Dedifferentiated amniotic fluid mesenchymal stem cell (primary cell): ENCODE results near the gene RPUSD1.

Experiments used
- DNase-seq: peaks from one replicate; pipeline ENCODE4 v3.0.0-alpha.2; 2016; ENCODE audit errors: extremely low spot score

RPUSD1 gene

GRCh38 chr16:799111-799947, 11.1 kb upstream of the RPUSD1 start:
- DNase-seq = no peak

- DNase-seq = no peak
Observed at GRCh38 chr16:798666-799065, 10.5 kb upstream of the RPUSD1 start.

- no peak for DNase-seq
Observed at GRCh38 chr16:797686-798085, 9.5 kb upstream of the RPUSD1 start.

- DNase-seq = no peak
Observed at GRCh38 chr16:797120-797420, 8.9 kb upstream of the RPUSD1 start.

GRCh38 chr16:796296-797119, 8.3 kb upstream of the RPUSD1 start:
- no peak for DNase-seq

- DNase-seq = no peak
Observed at GRCh38 chr16:795580-796229, 7.5 kb upstream of the RPUSD1 start.

- DNase-seq = no peak
Observed at GRCh38 chr16:794853-795466, 6.8 kb upstream of the RPUSD1 start.

- DNase-seq = no peak
Observed at GRCh38 chr16:794091-794822, 6.1 kb upstream of the RPUSD1 start.

- no peak for DNase-seq
Observed at GRCh38 chr16:793414-793813, 5.2 kb upstream of the RPUSD1 start.

GRCh38 chr16:792221-792995, 4.2 kb upstream of the RPUSD1 start:
- no peak for DNase-seq

- DNase-seq = no peak
Observed at GRCh38 chr16:791131-791530, 3.0 kb upstream of the RPUSD1 start.

- no peak for DNase-seq
Observed at GRCh38 chr16:790086-790485, 1.9 kb upstream of the RPUSD1 start.

GRCh38 chr16:789191-789850, 1.1 kb upstream of the RPUSD1 start:
- no peak for DNase-seq

GRCh38 chr16:788399-789126, 382 bp upstream of the RPUSD1 start, which contains the start of gene CHTF18:
CHTF18 (plus strand) TSS chr16:788620; CDS start chr16:788685, 65 bp downstream.
- peak; percentile 85 for DNase-seq

- DNase-seq = no peak
Observed at GRCh38 chr16:787321-787966, 737 bp downstream of the RPUSD1 start.

GRCh38 chr16:785563-786535, 2.3 kb downstream of the RPUSD1 start:
- peak; percentile 19 for DNase-seq

- no peak for DNase-seq
Observed at GRCh38 chr16:784431-784830, 3.8 kb downstream of the RPUSD1 start.
